ENCODE data around the gene CTCFL. TPM values are rescaled to one million over a fixed set of nuclear protein-coding genes. Genes with fewer than 3 reads are reported as not detected.

The CTCFL gene
- total RNA-seq: not detected in 2 replicates

GRCh38 chr20:57524511-57525176, at the start of gene CTCFL:
Gene CTCFL (minus strand): TSS chr20:57525140. CDS start chr20:57524205, 935 bp downstream.

GRCh38 chr20:57560554-57561355, 35.8 kb upstream of the CTCFL start, which contains the start of gene PCK1:
Gene PCK1 (plus strand): TSS chr20:57561110. CDS start chr20:57561412, 302 bp downstream.

Other genes with a start within 250 kb of the CTCFL start
- gene SPO11, start 195.3 kb downstream of the CTCFL start, total RNA-seq: not detected in 2 replicates
- 33.1 and 33.3 TPM in 2 replicates for gene RAE1, start 173.9 kb downstream of the CTCFL start, total RNA-seq
- gene RBM38, start 133.7 kb downstream of the CTCFL start, total RNA-seq: 6.2 and 7.7 TPM in 2 replicates
- not detected in 2 replicates for gene PCK1, start 36.0 kb upstream of the CTCFL start, total RNA-seq
- not detected in 2 replicates for gene ZBP1, start 95.3 kb upstream of the CTCFL start, total RNA-seq
- gene PMEPA1, start 184.9 kb upstream of the CTCFL start, total RNA-seq: under 0.01 and 1.00 TPM in 2 replicates

Data from uterine smooth muscle cell (primary cell).